Nasal cavity respiratory epithelium epithelial cell of viscerocranial mucosa (primary cell): Measurements from ENCODE around the gene KIF26B. TPM values are rescaled to one million over a fixed set of nuclear protein-coding genes. Genes with fewer than 3 reads are reported as not detected.

ENCODE experiments used
- total RNA-seq: library from RNA; depleted of rRNA; stranded (reverse); fragments of >200 nt; gene quantifications from 2 replicates; pipeline ENCODE4 v1.2.3, GENCODE V29; 2014

The KIF26B gene
- total RNA-seq: 2.1 and 12.4 TPM in 2 replicates

GRCh38 chr1:245154429-245155271, at the start of gene KIF26B:
KIF26B (plus strand) TSS chr1:245154985; CDS start chr1:245155425, 440 bp downstream.

